GM19238 (cell line): ENCODE data around the gene GRAMD1B.

ENCODE experiments used
- DNase-seq: peaks from one replicate; pipeline ENCODE4 v3.0.0; 2011; ENCODE audit warnings: low spot score; ENCODE audit not compliant: insufficient read length

GRAMD1B gene

DNA sequence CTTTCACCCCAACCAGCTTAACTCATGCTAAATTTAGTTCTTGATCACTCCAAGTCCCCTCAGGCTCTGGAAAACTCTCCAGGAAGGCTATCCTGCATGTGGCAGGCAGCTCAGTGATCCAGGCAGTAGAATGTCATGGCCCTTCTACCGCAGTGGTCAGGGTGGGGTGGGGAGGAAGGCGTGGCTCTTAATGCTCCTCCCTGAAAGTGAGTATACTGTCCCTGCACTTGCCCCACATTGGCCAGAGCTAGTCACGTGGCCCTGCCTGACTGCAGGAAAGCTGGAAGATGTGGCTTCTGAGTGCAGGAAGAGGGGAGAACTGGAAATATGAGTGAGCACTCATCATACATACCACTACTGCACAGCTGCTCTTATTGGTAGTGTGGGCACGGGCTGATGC, 102.1 kb downstream of the GRAMD1B start:
- DNase-seq = no peak

DNA sequence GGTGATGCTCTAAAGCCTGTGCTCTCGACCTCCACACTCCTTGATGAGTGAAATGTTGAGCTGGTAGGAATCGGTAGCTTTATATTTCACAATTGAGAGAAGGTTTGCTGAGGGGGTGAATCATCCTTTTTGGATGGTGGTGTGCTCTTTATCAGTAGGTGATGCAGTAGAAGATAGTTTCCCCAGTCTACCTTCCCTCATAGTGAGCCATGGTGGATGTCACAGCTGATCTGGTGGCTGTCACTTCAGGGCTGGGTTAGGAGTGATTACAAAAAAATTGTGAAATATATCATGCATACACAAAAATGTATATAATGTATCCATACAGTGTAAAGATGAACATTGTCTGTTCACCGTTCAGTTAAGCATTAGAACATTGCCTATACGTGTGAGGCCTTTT, 105.3 kb downstream of the GRAMD1B start:
- no peak for DNase-seq

DNA sequence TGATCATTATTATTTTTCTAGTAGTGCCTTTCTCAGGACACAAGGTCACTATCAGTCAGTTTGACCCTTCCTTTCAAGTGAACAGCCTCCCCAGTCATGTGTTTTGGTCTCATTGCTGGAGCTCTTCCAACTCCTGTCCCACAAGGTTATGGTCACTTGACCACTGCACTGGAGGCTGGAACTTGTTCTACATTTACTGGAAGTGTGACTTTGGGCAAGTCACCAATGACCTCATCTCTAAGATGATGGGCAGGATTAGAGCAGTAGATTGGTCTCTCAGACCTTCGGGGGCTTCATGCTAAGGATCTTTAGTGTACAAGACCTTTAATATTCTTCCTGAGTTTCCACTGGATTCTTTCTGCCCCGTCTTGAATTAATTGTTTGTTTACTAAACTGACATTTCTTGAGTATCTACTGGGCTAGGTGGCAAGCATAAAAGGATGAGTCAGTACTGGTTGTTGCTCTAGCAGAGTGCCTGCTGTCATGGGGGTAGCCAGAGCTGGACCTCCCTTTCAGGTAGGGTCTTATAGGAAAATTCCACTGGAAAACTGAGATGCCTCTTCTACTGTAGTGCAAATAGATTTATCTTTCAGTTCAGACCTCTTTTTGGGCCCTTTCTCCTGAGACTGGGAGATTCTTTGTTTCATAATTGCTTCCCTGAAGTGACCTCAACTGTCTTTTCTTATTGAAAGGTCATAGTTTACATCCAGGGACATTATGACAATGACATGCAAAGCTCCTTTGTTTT, 106.8 kb downstream of the GRAMD1B start:
- DNase-seq = no peak

DNA sequence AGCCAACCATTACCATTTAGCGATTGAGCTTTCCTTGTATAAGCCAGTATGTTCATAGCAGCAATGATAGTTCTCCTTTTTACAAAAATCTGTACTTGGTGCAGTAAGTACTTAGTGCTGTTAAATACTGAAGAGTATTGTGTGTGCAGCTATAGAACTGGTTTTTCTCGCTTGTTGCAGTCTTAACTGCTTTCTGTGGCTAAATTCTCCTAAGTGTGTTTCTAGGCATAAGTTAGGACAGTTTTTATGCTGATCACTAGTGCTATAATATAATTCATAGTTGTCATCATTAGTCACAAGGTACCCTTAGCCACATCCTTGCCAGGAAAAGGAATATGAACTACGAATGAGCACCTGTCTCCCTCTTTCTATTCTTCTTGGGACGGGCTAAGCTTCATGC, 107.7 kb downstream of the GRAMD1B start:
- DNase-seq = no peak

DNA sequence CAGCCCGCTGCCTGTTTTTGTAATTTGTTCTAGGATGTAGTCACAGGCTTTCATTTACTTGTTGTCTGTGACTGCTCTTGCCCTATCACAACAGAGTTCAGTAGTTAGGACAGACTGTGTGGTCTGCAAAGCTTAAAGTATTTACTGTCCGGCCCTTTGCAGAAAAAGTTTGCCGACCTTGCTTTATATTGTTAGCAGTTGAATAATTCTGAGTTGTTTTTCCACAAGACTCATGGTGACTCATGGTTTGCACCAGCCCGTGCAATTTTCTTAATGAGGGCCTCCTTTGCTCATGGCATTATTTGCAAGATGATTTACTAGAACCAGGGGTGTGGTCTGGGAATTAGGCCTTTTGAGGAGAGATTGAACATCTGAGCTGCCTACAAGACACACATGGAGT, 113.7 kb downstream of the GRAMD1B start:
- no peak for DNase-seq

- no peak for DNase-seq
Measured at GRCh38 chr11:123544631-123545375, 114.7 kb downstream of the GRAMD1B start.

- no peak for DNase-seq
Measured at GRCh38 chr11:123545726-123546270, 115.7 kb downstream of the GRAMD1B start.

DNA sequence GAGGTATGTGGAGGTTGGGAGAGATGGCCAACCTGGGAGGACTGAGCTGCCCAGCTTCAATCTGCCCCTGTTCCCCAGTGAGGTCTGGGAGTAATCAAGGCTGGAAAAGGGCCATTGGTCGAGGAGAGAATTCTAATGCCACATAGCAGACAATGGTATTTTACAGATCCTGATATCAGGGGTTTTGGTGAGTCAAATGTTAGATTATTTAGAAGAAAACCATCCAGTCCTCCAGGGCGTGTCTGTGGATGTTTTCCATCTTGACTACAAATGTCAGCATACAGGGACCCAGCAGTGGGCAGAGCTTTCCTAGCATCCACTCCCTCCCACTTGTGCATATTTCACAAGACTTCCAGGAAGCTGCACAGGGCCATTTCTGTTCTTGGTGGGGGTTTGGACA, 116.4 kb downstream of the GRAMD1B start:
- DNase-seq = no peak

DNA sequence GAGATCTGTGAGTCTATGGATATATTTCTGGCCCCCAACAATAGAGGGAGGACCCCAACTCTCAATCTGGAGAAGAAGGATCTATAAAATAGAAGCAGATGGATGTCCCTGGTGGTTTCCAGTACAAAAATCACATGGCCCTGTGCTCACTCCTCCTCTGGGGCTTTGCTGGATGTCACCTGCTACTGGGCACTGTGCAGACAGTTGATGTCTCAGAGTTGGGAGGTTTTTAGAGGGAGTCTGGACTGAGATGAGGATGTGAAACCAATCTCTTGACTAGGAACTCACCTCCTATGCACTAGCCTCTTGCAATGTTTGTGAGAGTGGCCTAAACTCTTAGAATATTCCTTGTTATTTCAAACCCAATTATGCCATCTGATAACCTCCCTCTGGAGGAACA, 117.1 kb downstream of the GRAMD1B start:
- peak; percentile 30 for DNase-seq

DNA sequence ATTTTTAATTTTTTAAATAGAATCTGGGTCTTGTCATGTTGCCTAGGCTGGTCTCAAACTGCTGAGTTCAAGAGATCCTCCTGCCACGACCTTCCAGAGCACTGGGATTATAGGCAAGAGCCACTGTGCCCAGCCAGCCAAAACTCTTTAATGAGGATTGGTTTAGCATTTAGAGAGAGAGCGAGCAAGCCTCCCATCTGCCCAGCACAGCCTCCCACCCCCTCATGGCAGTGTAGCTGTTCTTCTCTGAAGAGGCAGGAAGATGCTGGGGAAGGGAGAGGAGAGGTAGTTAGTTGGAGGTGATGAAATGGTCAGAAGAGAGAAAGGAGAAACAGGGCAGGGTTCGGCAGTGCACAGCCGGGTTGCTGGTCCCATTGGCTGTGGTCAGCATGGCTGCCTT, 118.7 kb downstream of the GRAMD1B start:
- no peak for DNase-seq

- DNase-seq = no peak
Measured at GRCh38 chr11:123549926-123550917, 120.2 kb downstream of the GRAMD1B start.

- no peak for DNase-seq
Measured at GRCh38 chr11:123551079-123551478, 121.0 kb downstream of the GRAMD1B start.

DNA sequence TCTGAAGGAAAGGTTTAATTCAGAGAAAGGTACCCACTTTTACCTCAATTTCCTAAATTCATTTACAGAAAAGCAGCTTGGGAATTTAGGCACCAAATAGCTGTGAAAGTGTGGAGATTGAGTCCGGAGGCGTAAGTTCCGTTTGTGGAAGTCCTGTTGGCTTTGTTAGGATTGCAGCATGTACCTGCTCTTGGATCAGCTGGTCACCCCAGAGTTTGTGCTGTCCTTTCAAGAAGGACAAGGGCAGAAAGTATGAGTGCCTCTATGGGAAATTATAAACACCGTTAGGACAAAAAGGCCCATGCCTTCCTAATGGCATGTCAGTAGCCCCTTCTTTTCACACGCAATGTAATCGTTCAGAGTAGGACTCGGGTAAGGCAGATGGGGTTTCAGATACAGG, 126.6 kb downstream of the GRAMD1B start:
- no peak for DNase-seq

DNA sequence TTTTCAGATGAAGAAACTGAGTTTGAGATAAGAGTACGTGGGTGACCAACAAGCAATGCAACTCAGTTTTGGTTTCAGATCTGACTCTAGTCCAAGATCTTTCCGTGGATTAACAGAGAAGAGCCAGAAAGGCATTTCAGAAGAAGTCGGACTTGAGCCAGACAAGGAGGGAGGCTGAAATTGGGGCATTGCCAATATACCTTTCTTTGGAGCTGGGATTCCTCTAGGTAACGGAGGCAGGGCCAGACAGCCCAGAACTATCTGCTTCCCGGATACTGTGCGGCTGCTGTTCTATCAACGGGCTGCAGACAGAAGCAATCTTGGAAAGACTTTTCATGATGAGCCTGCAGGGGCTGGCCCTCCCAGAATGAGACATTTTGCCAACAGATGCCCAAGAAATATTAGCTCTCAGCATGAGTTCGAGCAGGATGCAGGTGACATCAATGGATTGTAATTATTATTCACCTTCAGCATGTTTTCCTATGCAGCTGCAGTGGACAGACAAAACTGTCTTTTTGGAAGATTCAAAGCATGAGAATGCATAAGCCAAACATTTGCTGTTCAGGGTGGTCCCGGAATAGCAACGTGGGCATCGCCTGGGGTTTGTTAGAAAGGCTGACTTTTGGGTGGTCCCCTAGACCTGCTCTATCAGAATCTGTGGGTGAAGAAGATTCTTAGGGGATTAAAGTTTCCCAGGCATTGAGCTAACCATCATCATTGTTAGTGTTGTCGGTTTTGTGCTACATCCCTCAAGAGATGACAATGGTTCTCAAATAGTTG, 128.7 kb downstream of the GRAMD1B start:
- DNase-seq = no peak

DNA sequence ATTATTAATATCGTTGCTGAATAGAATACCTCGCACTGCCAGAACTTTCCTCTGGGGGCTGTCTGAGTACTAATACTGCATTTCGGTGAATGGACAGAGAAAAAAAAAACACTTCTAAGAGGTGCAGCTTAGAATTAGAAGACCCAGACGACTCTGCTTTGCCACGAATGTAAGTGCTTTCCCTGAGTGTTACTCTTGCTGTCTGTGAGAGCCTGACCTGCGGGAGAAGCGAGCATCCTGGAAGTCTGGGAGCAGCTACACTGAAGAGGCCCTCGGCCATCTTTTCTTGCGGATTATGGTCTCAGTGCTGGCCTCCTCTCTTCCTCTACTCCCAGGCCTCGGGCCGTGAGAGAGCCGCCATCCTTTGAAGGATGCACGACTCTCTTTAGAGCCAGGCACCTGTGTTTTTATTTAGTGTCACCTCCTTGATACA, 129.5 kb downstream of the GRAMD1B start:
- no peak for DNase-seq

DNA sequence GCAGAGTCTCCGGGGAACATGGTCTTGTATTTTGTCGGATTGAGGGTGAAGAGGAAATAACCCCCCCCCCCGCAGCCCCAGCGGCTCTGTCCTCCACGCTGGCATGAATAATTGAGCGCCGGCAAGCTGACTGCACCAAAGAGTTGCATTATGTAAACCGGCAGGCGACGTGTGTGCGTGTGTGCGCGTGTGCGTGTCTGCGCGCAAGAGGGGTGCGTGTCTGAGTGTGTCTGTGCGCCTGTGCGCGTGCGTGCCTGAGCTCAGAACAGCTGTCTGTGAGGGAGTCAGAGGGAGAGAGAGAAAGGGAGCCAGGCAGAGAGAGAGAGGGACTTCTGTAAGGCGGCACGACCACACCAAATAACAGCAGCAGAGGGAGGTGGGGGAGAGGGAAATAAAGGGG, 129.9 kb downstream of the GRAMD1B start:
- DNase-seq = no peak

GRCh38 chr11:123561431-123561800, 131.3 kb downstream of the GRAMD1B start:
- DNase-seq = no peak

DNA sequence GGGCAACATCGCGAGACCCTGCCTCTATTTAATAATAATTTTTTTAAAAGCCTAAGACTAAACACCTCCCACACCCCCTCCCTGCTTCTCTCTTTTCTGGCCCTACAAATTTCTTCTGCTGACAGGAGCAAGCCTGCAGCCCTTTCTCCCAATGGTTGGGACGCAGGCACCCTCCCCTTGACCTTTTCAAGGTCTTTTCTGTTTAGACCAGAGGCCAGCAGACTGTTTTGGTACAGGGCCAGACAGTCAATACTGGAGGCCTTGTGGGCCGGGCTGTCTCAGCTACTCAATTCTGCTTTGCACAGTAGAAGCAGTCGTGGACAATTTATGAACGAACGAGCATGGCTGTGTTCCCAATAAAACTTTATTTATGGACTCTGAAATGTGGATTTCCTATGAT, 132.1 kb downstream of the GRAMD1B start:
- DNase-seq = no peak

DNA sequence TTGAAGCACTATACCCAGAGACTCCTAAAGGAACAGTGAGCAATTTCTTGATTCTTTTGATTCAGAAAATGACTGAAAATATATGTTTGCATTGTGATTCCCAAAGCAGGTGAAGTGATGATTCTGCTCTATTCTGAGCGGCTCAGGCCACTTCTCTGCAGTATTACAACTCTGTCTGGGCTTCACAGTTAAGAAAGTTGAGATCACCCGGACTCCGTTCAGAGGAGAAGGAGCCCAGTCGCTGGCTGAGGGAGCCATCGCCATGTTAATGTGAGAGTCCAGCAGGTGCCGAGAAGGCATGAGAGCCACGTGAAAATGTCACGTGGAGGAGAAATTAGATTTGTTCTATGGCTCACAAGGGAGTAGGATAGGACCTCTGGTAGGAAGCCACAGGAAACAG, 132.8 kb downstream of the GRAMD1B start:
- DNase-seq = no peak

GRCh38 chr11:123564221-123564620, 134.2 kb downstream of the GRAMD1B start:
- DNase-seq = no peak

- no peak for DNase-seq
Measured at GRCh38 chr11:123566852-123567251, 136.8 kb downstream of the GRAMD1B start.
